ENCODE data around the gene S100A3.

S100A3 gene

DNA sequence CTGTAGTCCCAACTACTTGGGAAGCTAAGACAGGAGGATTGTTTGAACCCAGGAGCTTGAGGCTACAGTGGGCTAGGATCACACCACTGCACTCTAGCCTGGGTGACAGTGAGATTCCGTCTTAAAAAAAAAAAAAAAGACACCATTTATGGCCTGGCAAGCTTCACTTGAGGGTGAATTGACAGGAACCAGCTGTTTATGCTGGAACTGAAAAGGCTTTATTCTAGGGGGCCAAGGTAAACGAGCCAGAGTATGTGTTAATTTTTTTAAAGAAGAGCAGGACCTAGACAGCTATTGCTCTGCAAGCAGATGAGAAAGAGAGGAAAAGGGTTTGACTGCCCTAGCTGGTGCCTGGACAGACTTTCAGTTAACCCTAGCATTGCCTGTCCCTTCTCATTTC is 50.3 kb downstream of the S100A3 start:
- TF ChIP-seq FOXM1 (IDR thresholded peaks at IDR 0.05; ENCODE audit: borderline replicate concordance, low read depth) (no peak), CREB1 (IDR thresholded peaks at IDR 0.05; ENCODE audit: low read depth) (no peak), EP300 (IDR thresholded peaks at IDR 0.05; ENCODE audit: borderline replicate concordance) (no peak), RAD21 (IDR thresholded peaks at IDR 0.05; ENCODE audit: low read depth) (no peak), CEBPB (IDR thresholded peaks at IDR 0.05) (no peak), ZBTB7A (IDR thresholded peaks at IDR 0.05; ENCODE audit: low read depth) (no peak), NFIC (IDR thresholded peaks at IDR 0.05) (no peak), TEAD4 (IDR thresholded peaks at IDR 0.05) (no peak), TAF1 (IDR thresholded peaks at IDR 0.05; ENCODE audit: low read depth) (no peak), EGR1 (IDR thresholded peaks at IDR 0.05) (no peak), TCF12 (IDR thresholded peaks at IDR 0.05; ENCODE audit: low read depth) (no peak)
- TF ChIP-seq, protein P1, sequence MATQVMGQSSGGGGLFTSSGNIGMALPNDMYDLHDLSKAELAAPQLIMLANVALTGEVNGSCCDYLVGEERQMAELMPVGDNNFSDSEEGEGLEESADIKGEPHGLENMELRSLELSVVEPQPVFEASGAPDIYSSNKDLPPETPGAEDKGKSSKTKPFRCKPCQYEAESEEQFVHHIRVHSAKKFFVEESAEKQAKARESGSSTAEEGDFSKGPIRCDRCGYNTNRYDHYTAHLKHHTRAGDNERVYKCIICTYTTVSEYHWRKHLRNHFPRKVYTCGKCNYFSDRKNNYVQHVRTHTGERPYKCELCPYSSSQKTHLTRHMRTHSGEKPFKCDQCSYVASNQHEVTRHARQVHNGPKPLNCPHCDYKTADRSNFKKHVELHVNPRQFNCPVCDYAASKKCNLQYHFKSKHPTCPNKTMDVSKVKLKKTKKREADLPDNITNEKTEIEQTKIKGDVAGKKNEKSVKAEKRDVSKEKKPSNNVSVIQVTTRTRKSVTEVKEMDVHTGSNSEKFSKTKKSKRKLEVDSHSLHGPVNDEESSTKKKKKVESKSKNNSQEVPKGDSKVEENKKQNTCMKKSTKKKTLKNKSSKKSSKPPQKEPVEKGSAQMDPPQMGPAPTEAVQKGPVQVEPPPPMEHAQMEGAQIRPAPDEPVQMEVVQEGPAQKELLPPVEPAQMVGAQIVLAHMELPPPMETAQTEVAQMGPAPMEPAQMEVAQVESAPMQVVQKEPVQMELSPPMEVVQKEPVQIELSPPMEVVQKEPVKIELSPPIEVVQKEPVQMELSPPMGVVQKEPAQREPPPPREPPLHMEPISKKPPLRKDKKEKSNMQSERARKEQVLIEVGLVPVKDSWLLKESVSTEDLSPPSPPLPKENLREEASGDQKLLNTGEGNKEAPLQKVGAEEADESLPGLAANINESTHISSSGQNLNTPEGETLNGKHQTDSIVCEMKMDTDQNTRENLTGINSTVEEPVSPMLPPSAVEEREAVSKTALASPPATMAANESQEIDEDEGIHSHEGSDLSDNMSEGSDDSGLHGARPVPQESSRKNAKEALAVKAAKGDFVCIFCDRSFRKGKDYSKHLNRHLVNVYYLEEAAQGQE (IDR thresholded peaks at IDR 0.05; ENCODE audit: low read depth): no peak
- TF ChIP-seq, protein P2, sequence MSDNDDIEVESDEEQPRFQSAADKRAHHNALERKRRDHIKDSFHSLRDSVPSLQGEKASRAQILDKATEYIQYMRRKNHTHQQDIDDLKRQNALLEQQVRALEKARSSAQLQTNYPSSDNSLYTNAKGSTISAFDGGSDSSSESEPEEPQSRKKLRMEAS (IDR thresholded peaks at IDR 0.05): no peak
- TF ChIP-seq, protein P3, sequence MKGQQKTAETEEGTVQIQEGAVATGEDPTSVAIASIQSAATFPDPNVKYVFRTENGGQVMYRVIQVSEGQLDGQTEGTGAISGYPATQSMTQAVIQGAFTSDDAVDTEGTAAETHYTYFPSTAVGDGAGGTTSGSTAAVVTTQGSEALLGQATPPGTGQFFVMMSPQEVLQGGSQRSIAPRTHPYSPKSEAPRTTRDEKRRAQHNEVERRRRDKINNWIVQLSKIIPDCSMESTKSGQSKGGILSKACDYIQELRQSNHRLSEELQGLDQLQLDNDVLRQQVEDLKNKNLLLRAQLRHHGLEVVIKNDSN (IDR thresholded peaks at IDR 0.05): no peak
